ENCODE measurements around the gene CTU1.

Gene CTU1

GRCh38 chr19:51102991-51103390 lies 5.2 kb downstream of the CTU1 start:
- no peak for DNase-seq

GRCh38 chr19:51101171-51101865 lies 6.9 kb downstream of the CTU1 start:
- no peak for DNase-seq

GRCh38 chr19:51100601-51101000 lies 7.6 kb downstream of the CTU1 start:
- DNase-seq, result no peak

GRCh38 chr19:51099047-51099382 lies 9.2 kb downstream of the CTU1 start:
- DNase-seq, result no peak

- no peak for DNase-seq
These were observed 9.7 kb downstream of the CTU1 start for GRCh38 chr19:51098365-51099046.

- no peak for DNase-seq
These were observed 10.4 kb downstream of the CTU1 start for GRCh38 chr19:51097796-51098195.

- DNase-seq, result peak; percentile 56
These were observed 11.0 kb downstream of the CTU1 start for GRCh38 chr19:51097166-51097738.

GRCh38 chr19:51096473-51097165 lies 11.6 kb downstream of the CTU1 start:
- peak; percentile 30 for DNase-seq

GRCh38 chr19:51094696-51095279 lies 13.4 kb downstream of the CTU1 start:
- DNase-seq, result peak; percentile 25

GRCh38 chr19:51093510-51094345 lies 14.5 kb downstream of the CTU1 start:
- DNase-seq, result no peak

GRCh38 chr19:51093101-51093500 lies 15.1 kb downstream of the CTU1 start:
- DNase-seq, result no peak

- DNase-seq, result no peak
These were observed 16.0 kb downstream of the CTU1 start for GRCh38 chr19:51091895-51092873.

- no peak for DNase-seq
These were observed 17.1 kb downstream of the CTU1 start for GRCh38 chr19:51091126-51091525.

- no peak for DNase-seq
These were observed 17.7 kb downstream of the CTU1 start for GRCh38 chr19:51090471-51090870.

GRCh38 chr19:51089786-51090185 lies 18.4 kb downstream of the CTU1 start:
- no peak for DNase-seq

GRCh38 chr19:51086153-51086850 lies 21.9 kb downstream of the CTU1 start:
- no peak for DNase-seq

GRCh38 chr19:51084505-51084904 lies 23.7 kb downstream of the CTU1 start:
- no peak for DNase-seq

GRCh38 chr19:51083783-51084182 lies 24.4 kb downstream of the CTU1 start:
- no peak for DNase-seq

- no peak for DNase-seq
These were observed 25.0 kb downstream of the CTU1 start for GRCh38 chr19:51083181-51083580.

GRCh38 chr19:51082611-51083010 lies 25.6 kb downstream of the CTU1 start, which contains the start of gene KLK14:
Gene KLK14 (minus strand): TSS chr19:51082887. CDS start chr19:51082614, 273 bp downstream.
- DNase-seq, result no peak

Data from hematopoietic multipotent progenitor cell treated with erythropoietin and hydrocortisone succinate and interleukin-3 and kit ligand, for 8 days (in vitro differentiated cells).